Measurements from ENCODE around the gene TULP3.

TULP3 gene, protein sequence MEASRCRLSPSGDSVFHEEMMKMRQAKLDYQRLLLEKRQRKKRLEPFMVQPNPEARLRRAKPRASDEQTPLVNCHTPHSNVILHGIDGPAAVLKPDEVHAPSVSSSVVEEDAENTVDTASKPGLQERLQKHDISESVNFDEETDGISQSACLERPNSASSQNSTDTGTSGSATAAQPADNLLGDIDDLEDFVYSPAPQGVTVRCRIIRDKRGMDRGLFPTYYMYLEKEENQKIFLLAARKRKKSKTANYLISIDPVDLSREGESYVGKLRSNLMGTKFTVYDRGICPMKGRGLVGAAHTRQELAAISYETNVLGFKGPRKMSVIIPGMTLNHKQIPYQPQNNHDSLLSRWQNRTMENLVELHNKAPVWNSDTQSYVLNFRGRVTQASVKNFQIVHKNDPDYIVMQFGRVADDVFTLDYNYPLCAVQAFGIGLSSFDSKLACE

DNA sequence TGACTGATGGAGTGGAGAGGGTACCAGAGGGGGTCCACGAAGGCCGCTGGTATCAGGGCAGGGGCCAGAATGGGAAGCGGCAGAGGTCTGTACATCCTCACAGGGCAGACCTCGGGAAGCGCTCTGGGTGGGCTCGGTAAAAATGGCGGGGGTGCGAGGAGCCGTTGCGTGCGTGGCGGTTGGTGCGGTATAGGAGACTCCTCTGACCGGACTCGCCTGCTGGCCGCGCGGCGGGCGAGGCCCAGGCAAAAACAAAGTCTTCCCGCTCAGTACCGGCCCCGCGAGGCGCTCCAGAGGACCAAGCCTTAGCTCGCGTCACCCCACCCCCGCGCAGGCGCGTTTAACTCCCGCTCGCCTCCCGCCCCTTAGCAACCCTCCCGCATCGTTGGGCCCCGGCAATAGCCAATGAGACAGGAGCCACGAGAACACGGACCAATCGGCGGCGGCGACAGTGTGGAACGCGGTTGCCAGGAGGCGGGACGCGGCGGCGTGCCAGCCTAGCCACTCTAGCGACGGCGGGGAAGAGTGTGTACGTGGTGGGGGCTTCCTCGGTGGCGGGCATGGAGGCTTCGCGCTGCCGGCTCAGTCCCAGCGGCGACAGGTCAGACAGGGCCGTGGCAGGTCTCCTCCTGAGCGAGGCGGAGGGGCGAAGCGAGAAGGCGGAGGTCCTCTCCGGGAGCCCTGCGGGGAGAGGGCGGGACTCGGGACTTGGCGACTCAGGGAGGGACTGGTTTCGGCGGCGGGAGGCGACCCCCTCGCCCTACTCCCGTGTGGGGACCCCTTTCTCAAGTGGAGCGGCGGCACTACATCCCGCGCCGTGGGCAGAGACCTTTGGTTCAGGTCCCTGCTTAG, at the start of gene TULP3:
Gene TULP3, plus strand, starts transcription at position 504 of the 852 bp plus-strand sequence. Its CDS starts 57 bp downstream, at position 561.
- FAIRE-seq (no peak), DNase-seq (ENCODE audit: insufficient read length, low spot score) (peak; percentile 94)
- TF ChIP-seq, protein P1, sequence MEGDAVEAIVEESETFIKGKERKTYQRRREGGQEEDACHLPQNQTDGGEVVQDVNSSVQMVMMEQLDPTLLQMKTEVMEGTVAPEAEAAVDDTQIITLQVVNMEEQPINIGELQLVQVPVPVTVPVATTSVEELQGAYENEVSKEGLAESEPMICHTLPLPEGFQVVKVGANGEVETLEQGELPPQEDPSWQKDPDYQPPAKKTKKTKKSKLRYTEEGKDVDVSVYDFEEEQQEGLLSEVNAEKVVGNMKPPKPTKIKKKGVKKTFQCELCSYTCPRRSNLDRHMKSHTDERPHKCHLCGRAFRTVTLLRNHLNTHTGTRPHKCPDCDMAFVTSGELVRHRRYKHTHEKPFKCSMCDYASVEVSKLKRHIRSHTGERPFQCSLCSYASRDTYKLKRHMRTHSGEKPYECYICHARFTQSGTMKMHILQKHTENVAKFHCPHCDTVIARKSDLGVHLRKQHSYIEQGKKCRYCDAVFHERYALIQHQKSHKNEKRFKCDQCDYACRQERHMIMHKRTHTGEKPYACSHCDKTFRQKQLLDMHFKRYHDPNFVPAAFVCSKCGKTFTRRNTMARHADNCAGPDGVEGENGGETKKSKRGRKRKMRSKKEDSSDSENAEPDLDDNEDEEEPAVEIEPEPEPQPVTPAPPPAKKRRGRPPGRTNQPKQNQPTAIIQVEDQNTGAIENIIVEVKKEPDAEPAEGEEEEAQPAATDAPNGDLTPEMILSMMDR (IDR thresholded peaks at IDR 0.05; ENCODE audit: insufficient read depth, missing control alignments), result no peak

DNA sequence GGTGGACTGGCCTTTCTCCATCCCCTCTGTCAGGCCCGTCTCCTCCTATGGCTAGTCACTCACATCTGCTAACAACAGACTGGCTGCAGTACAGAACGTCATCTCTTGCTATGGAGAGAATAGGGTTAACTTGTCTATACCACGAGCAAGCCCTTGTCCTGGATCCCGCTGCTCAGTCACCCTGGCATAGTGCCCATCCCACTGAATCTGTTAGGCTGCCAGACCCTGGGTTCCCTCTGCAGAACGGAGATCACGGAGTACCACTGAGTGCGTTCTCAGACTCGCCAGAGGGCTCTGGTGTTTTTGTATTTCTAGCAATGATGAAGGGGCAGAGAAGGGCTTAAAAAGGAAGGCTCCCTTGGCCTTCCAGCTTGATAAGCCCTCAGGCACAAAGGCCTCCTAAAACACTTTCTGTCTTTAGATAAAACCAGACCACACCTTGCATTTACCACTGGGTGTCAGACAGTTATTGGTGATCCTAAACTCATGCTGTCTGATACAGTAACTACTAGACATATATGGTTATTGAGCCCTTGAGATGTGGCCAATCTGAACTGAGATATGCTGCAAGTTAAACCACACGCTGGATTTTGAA, 49.5 kb upstream of the TULP3 start:
- DNase-seq (ENCODE audit: insufficient read length, low spot score) (no peak), FAIRE-seq (no peak)
- TF ChIP-seq, protein P1 (IDR thresholded peaks at IDR 0.05; ENCODE audit: insufficient read depth, missing control alignments), result no peak

DNA sequence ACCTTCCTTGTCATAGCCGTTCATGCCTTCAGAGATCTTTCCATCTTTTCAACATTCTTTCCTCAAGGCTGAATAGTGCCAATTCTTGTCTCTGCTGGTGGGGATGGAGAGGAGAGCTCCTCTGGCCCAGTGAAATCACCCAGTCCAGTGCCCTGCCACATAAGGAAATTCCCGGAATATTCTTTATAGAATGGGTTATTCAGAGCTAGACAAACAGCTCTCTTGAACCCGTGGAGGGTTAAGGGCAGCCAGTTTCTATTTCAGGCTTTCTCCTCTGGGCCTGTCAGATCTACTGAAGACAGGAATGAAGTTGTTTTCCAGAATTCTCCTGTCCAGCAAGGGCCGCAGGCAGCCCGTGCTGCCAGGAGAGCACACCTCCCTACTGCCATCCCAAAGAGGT, 47.7 kb upstream of the TULP3 start:
- DNase-seq (ENCODE audit: insufficient read length, low spot score) (no peak), FAIRE-seq (no peak)
- TF ChIP-seq, protein P1 (IDR thresholded peaks at IDR 0.05; ENCODE audit: insufficient read depth, missing control alignments), result no peak

DNA sequence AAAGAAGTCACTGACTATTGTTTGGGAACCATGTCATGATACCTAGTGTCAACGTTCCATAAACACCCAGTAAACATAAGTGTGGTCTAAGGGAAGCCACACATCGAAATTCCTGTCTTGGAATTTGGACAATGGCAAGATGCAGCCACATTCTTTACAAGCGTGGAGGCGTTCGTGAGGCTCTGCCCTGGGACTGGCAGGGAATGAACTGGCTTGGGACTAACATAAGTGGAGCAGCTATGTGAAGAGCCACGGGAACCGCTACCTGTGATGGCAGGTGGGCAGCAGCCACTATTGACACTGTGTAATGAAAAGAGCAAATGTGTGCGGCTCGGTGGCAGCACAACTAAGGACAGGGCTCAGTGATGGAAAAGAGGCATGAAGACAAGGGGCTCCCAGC, 45.9 kb upstream of the TULP3 start:
- DNase-seq (ENCODE audit: insufficient read length, low spot score), result no peak
- TF ChIP-seq, protein P1 (IDR thresholded peaks at IDR 0.05; ENCODE audit: insufficient read depth, missing control alignments), result no peak
- FAIRE-seq, result no peak

DNA sequence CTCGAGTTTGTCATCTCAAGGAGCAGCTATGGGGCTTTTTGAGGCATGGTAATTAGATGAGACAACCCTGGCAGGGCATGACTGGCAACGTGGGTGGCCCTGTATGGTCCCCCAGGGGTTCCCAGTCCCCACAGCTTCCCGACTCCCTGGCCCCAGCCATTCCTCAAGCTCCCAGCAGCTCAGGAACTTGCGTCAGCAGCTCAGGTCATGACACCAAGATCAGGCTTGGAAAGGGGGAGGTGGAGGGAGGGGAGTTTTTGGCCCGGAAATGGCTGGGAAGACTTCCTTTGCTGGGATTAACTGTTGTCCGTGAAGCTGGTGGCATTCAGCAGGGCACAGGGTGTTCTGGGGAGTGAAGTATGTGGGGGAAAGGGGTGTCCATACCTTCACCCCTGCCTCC, 45.4 kb upstream of the TULP3 start:
- no peak for FAIRE-seq

DNA sequence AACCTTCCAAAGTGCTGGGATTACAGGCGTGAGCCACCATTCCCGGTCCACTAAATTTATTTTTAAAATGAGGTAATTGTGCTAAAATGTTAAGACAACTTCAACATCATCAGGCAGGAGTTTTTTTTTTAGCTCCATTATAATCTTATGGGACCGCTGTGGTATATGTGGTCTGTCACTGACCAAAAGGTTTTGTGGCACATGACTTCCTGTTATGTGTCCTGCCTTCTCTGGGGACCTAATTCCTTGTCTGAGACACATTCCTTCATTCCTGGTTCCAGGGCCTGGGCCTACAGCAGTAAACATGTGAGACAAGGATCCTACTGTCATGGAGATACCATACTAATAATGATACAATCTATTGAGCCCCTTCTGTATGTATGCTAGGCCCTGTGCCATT, 38.8 kb upstream of the TULP3 start:
- FAIRE-seq, result no peak
- TF ChIP-seq, protein P1 (IDR thresholded peaks at IDR 0.05; ENCODE audit: insufficient read depth, missing control alignments), result no peak
- no peak for DNase-seq (ENCODE audit: insufficient read length, low spot score)

More for the DNA sequence above, 45.4 kb upstream of the TULP3 start:
- DNase-seq (ENCODE audit: insufficient read length, low spot score), result no peak
- TF ChIP-seq, protein P1 (IDR thresholded peaks at IDR 0.05; ENCODE audit: insufficient read depth, missing control alignments), result no peak

Data from D721Med (cell line).